Epithelial cell of esophagus (primary cell): ENCODE results near the gene PRKD1.

Experiments used
- DNase-seq: peaks from one replicate; pipeline ENCODE4 v3.0.0; 2010; ENCODE audit warnings: low read depth
- H3K4me3 ChIP-seq: 2 replicates; pipeline ENCODE4 v1.5.1; 2011; ENCODE audit warnings: mild to moderate bottlenecking, low read length, control low read depth
- TF ChIP-seq, protein P1 (sequence below): IDR thresholded peaks from 2 replicates; pipeline ENCODE4 v1.5.1; 2011; ENCODE audit warnings: low read depth, mild to moderate bottlenecking, low read length, control low read depth, inconsistent platforms; ENCODE audit not compliant: insufficient read depth; ENCODE audit errors: missing control alignments

PRKD1 gene

DNA sequence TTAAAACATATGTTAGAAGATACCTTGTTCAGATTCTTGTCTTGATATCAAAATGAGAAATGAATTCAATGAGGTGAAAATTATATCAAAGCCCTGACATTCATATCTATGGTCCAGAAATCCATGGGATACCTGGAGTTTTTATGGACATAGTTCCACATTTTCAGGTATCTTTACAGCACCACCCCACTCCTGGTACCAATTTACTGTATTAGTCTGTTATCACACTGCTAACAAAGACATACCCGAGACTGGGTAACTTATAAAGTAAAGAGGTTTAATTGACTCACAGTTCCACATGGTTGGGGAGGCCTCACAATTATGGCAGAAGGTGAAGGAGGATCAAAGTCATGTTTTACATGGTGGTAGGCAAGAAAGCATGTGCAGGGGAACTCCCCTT is 361.5 kb downstream of the PRKD1 start:
- no peak for DNase-seq
- TF ChIP-seq, protein P1, sequence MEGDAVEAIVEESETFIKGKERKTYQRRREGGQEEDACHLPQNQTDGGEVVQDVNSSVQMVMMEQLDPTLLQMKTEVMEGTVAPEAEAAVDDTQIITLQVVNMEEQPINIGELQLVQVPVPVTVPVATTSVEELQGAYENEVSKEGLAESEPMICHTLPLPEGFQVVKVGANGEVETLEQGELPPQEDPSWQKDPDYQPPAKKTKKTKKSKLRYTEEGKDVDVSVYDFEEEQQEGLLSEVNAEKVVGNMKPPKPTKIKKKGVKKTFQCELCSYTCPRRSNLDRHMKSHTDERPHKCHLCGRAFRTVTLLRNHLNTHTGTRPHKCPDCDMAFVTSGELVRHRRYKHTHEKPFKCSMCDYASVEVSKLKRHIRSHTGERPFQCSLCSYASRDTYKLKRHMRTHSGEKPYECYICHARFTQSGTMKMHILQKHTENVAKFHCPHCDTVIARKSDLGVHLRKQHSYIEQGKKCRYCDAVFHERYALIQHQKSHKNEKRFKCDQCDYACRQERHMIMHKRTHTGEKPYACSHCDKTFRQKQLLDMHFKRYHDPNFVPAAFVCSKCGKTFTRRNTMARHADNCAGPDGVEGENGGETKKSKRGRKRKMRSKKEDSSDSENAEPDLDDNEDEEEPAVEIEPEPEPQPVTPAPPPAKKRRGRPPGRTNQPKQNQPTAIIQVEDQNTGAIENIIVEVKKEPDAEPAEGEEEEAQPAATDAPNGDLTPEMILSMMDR = no peak
- H3K4me3 ChIP-seq = no peak overlapping the region

DNA sequence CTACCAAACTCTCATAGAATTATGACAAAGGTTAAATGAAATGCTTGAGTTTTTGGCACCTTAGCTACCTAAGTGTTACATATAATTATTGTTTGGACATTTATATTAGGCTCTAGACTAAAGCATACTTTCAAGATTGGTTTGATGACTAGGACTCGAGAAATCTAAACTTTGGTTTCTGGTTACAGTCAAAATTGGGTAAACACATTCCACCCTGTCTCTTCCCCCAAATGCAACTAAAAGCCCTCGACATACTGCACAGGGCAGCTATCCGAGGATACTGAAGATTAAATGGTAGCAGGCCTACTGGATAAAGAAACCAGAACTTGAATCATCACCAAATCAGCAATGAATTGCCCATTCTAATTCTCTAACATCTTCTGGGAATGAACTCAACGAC is 369.1 kb downstream of the PRKD1 start:
- TF ChIP-seq, protein P1 = no peak
- H3K4me3 ChIP-seq = no peak overlapping the region
- no peak for DNase-seq

DNA sequence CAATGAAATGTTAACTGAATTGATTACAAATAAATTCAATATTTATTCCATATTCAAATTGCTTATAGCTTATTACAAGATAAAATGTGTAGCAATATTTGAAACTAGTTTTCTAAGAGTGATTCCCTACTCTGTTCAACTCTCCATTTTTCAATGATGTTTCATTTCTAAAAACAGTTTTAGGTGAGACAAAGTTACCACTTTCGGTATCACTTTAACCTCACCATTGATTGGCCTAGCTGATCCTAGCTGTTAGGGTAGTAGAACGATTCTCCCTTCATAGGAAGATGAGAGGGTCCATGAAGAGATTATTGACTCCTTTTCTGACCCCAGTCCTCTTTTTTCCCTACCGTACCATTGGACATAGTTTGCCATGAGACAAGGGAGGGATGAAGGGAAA is 373.3 kb downstream of the PRKD1 start:
- DNase-seq = no peak
- TF ChIP-seq, protein P1 = no peak
- H3K4me3 ChIP-seq = no peak overlapping the region

DNA sequence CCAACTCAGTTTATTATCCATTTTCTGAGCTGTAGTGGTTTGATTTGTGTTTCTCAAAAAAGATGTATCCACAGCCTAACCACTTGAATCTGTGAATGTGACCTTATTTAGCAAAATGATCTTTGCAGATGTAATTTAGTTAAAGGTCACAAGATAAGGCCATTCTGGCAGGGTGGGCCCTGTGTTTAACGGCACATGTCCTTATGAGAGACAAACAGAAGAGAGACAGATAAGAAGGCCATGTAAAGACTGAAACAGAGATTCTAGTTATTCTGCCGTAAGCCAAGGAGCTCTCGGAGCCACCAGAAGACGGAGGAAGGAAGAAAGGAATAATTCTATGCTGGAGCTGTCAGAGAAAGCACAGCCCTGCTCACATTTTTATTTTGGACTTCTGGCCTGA is 374.2 kb downstream of the PRKD1 start:
- H3K4me3 ChIP-seq = no peak overlapping the region
- no peak for DNase-seq
- TF ChIP-seq, protein P1 = no peak

DNA sequence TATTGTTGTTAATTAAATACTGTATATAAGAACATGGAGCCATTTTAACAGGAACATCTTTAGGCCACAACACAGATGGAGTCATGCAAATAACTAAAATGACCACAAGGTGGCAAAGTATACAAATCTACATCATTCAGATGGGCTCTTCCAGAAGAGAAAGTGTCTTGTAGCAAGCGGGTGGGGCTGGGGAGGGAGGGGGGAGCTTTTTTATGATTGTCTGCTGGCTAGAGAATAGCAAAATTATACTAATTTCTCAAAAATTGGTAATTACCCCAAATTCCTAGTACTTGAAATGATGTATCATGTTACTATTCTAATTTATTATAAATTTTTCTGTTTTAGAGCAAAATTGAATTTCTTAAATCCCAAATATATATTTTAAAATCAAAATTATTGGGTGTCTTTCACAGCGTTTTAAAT is 378.7 kb downstream of the PRKD1 start:
- no peak overlapping the region for H3K4me3 ChIP-seq
- DNase-seq = peak; percentile 66
- TF ChIP-seq, protein P1 = peak; percentile 48

DNA sequence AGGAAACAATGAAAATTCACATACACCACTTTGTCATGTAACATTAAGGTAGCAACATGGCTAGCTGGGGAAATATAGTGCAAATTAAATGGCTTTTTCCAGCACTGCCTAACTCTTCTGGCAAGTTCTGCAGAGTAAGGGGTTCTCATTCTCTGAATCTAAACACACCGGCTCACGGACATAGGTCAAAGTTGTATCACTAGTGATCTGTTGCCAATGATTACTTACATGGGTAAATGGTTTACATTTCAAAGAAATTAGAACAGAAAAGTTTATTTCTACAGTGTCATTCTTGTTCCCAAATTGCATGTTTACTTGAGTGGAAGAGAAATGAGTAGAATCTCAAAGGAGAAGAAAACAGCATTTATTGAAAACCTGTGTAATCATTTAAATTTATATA is 381.9 kb downstream of the PRKD1 start:
- H3K4me3 ChIP-seq = no peak overlapping the region
- TF ChIP-seq, protein P1 = no peak
- DNase-seq = no peak

DNA sequence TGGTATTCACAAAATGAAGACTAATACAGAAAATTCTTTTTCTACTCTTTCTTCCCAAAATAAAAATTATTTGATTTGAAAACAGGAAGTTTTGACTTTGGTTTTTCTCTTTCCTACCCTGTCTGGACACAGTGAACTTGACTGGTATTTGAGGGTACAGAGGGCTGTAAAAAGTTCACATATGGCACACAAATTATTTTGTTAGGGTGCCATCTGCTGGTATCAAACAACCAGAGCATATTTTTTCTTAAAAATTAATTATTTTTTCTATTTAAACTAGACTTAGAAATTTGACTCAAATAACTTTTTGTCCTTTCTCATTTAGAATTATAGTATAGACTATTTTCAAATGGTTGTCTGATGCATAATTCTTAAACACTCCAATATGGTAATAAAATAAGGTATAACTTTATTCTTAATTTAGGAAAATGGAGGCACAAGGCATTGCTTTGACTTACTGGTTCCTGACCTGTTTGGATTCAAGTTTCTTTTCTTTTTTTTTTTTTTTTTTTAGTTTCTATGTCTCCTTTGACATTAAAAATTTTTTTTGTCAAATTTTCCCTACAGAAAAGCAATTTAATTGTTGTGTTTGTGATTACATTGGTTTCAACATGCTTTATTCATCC is 390.6 kb downstream of the PRKD1 start:
- TF ChIP-seq, protein P1 = peak; percentile 40
- no peak overlapping the region for H3K4me3 ChIP-seq
- DNase-seq = peak; percentile 19
